Kidney capillary endothelial cell (primary cell): ENCODE results near the gene MEI4.
A peak's percentile ranks its signal among the peaks of the same experiment; 100 is the strongest.
"Not testable (repeated sequence)": the region's sequence is repeated elsewhere in the genome, so short reads cannot be mapped to it uniquely, and the experiment has no call there.

Experiments
- DNase-seq: peaks from one replicate; pipeline ENCODE4 v3.0.0-alpha.2; 2018; ENCODE audit warnings: low spot score

MEI4 gene

DNA sequence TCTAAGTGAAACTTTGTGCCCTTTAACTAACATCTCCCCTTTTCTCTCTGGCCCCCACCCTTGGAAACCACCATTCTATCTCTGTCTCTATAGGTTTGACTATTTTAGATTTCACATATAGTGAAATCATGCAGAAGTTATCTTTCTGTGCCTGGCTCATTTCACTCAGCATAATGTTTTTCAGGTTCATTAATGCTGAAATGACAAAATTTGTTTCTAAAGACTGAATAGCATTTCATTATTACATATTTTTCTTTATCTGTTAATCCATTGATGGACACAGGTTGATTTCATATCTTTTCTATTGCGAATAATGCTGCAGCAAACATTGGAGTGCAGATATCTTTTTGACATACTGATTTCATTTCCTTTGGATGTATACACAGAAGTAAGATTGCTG, 30.7 kb downstream of the MEI4 start:
- DNase-seq = no peak

DNA sequence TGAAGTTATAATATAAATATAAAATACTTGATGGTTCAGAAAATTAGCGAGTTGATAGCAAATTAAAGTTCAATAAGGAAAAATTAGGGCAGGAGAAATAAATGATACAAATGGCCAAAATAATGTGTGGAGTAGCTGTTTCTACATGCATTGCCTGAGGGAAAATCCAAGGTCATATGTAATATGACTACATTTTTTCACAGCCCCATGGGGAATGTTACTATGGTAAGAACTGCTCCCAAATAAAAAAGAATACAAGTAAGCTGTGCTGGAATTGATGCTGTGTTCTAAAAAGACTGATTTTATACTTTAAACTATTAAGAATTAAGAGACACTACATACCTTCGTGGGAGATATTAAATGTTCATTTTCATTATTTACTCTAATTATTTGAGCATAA, 34.1 kb downstream of the MEI4 start:
- no peak for DNase-seq

GRCh38 chr6:77688649-77689048, 35.8 kb downstream of the MEI4 start:
- DNase-seq = no peak

GRCh38 chr6:77700095-77700494, 47.3 kb downstream of the MEI4 start:
- not testable (repeated sequence) for DNase-seq

DNA sequence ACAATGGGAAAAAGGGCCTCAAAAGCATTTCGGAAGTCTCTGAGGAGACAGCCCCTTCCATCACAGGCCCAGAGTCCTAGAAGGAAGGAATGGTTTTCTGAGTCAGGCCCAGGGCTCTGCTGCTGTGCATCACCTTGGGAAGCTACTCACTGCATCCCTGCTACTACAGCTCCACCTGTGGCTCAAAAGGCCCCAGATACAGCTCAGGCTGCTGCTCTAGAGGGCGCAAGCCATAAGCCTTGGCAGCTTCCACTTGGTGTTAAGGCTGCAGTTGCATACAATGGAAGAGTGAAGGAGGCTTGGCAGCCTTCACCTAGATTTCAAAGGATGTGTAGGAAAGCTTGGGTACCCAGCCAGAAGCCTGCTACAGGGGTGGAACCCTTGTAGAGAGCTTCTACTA, 54.8 kb downstream of the MEI4 start:
- DNase-seq = no peak

GRCh38 chr6:77715588-77715987, 62.7 kb downstream of the MEI4 start:
- no peak for DNase-seq

GRCh38 chr6:77716311-77716710, 63.5 kb downstream of the MEI4 start:
- no peak for DNase-seq

GRCh38 chr6:77736010-77736409, 83.2 kb downstream of the MEI4 start:
- DNase-seq = not testable (repeated sequence)

DNA sequence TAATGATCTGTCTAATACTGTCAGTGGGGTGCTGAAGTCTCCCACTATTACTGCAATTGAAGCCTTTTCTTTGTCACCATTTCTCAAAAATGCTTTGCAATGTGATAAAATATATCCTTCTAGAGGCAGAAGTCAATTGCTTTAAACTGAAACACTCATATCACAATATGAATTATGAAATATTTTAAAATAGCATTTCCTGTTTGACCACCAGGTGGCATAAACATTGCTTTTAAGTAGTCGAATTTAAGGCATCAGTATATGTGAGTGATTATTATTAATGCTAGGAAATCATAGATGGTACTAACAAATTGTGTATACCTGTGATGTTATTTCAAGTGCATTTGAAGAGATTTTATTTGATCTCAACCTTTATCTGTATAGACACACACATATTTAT, 87.5 kb downstream of the MEI4 start:
- peak; percentile 25 for DNase-seq

DNA sequence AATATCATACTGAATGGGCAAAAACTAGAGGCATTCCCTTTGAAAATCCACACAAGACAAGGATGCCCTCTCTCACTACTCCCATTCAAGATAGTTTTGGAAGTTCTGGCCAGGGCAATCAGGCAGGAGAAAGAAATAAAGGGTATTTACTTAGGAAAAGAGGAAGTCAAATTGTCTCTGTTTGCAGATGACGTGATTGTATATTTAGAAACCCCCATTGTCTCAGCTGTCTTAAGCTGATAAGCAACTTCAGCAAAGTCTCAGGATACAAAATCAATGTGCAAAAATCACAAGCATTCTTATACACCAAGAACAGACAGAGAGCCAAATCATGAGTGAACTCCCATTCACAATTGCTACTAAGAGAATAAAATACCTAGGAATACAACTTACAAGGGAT, 99.3 kb downstream of the MEI4 start:
- DNase-seq = not testable (repeated sequence)

GRCh38 chr6:77762386-77762785, 109.5 kb downstream of the MEI4 start:
- DNase-seq = no peak

DNA sequence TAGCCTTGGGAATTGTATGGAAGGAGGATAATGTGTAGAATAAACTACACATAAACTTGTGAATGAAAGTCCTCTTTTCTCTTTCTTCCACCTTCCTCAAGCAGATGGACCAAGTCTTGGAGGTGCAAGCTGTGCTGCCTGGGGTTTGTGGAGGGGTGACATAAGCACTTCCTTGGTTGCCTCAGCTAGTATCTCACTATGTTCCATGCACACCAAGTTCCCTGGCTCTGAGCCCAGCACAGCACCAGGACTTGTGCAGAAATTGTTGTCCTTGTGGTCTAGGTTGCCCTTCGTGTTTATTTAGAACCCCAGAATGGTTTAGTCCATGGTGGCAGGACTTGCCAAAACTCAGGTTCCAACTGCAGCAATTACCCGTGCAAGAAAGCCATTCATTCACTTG, 110.3 kb downstream of the MEI4 start:
- no peak for DNase-seq

DNA sequence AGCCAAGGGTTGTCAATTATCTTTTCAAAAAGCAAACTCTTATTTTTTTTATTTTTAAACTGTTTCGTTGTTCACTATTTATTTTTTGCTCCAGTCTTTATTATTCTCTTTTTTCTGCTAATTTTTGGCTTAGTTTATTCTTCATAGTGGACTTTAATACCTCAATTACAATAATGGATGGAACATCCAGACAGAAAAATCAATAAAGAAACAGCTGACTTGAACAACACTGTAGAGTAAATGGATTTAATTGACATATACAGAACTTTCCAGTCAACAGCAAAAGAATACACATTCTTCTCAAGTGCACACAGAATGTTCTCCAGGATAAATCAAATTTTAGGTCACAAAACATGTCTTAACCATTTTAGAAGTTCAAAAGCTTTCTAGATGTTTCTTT, 111.5 kb downstream of the MEI4 start:
- no peak for DNase-seq

- DNase-seq = no peak
These were observed 120.5 kb downstream of the MEI4 start for GRCh38 chr6:77773157-77773822.

DNA sequence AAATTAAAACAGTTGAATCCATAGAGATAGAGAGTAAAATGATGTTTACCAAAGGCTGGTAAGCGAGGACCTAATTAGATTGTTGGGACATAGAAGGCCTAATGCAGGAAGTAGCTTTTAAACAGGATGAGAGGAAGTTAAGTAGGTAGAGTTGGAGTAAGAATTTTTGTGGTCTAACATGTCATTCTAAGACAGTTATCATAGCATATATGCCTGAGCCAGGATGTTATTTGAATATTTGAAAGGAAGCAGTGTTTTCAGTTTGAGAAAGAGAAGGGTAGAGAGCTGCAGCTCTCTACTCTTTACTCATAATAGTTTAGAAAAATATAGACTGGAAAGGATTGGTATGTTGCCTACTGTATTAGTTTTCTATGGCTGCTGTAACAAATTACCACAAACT, 121.6 kb downstream of the MEI4 start:
- DNase-seq = no peak

GRCh38 chr6:77776441-77776840, 123.6 kb downstream of the MEI4 start:
- DNase-seq = no peak

GRCh38 chr6:77778527-77778926, 125.7 kb downstream of the MEI4 start:
- DNase-seq = no peak

DNA sequence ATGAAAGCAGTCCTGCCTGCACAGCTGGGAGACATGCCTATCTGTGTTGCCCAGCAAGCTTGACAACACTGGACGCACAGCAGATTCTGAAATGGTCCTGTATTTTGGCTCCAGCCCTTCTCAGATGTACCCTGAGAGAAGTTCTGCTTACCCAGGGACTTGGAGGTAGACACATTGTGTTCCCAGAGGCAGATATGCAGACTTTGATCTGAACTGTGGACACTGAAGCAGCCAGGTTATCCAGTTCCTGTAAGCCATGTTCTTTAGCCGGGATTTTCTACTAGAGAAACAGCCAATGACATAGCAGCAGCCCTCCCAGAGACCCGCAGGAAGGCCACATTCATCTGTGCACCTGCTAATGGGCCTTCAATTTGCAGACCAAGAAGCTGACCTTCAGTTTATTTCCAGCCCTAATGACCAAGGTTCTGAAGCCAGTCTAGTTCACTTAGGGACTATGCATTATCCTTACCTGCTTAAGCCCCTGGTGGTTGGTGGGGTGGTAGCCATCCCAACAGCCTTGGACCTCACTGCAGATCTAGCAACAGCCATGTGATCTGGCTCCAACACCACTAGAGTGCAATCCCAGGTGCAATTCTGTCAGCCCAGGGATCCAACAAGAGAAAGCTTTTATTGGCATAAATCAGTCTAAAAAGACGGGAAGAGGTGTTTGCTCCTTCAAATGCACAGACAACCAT, 134.2 kb downstream of the MEI4 start:
- no peak for DNase-seq

DNA sequence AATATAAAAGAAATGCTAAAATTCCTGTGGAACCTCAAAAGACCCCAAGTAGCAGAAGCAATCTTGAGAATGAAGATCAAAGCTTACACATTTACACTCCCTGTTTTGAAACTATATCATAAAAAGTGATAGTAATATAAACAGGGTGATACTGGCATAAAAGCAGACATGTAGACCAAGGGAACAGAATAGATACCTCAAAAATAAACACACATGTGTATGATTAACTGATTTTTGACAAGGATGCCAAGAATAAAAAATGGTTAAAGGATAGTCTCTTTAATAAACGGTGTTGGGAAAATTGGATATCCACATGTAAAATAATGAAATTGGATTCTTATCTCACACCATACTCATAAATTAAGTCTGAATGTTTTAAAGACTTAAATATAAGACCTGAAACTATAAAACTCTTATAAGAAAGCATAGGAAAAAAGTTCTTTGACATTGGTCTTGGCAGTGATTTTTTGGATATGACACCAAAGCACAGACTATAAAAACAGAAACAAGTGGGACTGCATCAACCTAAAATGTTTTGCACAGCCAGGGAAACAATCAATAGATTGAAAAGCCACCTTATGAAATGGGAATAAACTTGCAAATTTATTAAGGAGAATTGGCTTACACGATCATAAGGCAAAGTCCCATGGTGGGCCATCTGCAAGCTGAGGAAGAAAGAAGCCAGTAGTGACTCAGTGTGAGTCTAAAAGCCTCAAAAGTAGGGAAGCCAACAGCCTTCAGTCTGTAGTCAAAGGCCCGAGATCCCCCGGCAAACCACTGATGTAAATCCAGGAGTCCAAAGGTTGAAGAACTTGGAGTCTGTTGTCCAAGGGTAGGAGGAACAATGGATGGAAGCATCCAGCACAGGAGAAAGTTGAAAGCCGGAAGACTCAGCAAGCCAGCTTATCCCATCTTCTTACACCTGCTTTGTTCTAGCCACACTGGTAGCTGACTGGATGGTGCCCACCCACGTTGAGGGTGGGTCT, 144.3 kb downstream of the MEI4 start:
- DNase-seq = no peak

DNA sequence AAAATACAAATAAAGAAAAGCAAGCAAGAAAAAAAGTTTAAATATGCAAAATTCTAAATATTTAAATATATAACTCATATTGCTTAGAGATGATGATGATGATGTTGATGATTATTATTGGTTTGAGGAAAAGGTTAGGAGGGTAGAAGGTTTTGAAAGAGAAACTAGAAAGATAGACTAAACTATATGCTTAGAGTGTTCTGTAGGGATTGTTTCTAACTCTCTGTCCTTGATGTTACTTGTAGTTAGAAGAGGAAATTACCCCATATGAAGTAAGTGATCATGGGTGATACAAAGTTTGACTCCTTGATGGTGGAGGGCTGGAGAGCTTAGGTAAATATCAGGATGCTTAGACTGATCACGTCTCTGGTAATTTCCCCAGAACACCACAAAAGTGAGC, 159.5 kb downstream of the MEI4 start:
- DNase-seq = no peak

DNA sequence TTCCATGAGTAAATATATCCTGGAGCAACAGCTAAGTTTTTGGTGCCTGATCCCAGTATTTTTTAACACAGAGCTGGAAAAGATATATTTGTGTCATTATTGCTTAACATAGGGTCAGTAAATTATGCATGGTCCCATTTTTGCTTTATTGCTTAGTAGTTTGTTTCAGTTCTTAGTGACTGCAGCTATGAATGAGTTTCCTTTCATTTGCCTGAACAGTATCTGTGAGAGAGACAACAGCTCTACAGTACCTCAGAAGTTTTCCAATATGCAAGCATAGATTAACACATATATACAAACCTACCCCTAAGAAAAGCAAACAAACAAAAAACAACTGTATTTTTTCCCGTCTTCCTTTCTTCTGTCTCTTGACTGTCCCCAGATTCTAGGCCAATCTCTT, 160.3 kb downstream of the MEI4 start:
- no peak for DNase-seq

DNA sequence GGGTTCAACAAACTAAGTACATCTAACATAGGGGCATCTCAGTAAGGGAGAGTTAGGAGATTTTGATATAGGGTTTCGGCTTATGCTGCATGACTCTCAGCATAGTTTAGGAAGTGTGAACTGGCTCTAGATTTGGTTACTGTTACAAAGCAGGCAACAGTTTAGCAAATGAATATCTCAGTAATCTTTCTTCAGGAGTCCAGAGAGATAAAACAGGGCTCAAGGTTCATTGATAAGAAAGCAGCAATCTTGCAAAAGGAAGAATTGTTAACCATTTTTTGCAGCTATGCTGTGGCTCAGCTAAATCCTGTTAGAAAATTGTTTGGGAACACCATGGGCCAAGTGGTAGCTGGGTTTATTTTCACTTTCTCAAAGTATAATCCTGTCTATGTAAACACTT, 161.3 kb downstream of the MEI4 start:
- no peak for DNase-seq

DNA sequence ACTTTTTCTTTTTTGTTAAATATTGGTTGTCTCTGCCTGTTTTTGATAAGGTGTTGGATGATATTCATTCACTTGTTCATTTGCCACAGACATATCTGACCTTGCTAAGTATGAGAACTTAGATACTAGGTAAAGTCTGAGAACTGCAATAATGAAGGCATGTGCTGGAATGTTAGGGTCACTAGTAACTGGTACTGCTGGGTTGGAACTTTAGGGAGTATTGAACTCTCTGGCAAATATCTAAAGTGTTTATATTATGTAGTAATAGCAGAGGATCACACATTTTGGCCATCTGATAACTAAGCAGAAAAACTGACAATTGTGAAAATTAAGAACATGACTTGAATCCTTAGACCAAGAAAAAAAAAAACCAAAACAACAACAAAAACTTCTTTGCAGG, 162.7 kb downstream of the MEI4 start:
- DNase-seq = no peak
